ENCODE measurements around the gene SNX30.

Gene SNX30

GRCh38 chr9:112752334-112753125, 2.0 kb downstream of the SNX30 start:
- no peak for DNase-seq

DNA sequence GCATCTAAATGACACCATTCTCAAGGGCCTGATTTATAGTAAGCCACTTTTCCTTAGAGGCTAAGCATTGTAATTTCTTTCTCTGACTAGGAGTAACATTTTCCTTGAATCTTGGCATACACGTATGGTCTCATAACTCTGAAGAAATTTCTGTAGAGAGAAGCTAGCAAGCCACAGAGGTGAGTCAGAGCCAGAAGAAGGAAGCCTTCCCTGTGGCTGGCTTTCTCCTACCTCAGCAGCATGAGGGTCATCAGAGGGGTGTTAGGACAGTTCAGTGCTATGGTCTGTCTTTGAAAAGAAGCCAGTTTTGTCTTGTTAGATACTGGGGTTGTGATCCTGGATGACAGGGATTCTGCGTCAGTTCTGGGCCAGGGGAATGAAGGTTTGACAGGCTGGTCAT, 3.2 kb downstream of the SNX30 start:
- DNase-seq = no peak

- DNase-seq = no peak
Observed at GRCh38 chr9:112754578-112754977, 4.0 kb downstream of the SNX30 start.

DNA sequence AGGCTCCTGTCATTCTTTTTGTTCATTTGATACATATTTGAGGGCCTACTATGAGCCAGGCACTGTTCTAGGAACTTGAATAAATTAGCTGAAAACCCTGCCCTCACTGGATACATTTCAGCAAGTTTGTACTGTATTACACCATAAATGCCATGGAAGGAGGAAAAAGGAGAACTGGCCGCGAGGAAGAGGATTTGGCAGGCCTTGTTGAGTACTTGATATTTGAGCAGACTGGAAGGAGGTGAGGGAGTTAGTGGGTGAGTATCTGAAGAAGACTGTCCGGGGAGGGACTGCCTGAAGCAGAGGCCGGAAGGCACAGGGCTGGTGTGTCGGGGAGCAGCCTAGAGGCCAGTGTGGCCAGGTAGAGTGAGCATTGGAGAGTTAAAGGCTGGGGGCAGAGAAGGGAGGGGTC, 4.5 kb downstream of the SNX30 start:
- DNase-seq = no peak

DNA sequence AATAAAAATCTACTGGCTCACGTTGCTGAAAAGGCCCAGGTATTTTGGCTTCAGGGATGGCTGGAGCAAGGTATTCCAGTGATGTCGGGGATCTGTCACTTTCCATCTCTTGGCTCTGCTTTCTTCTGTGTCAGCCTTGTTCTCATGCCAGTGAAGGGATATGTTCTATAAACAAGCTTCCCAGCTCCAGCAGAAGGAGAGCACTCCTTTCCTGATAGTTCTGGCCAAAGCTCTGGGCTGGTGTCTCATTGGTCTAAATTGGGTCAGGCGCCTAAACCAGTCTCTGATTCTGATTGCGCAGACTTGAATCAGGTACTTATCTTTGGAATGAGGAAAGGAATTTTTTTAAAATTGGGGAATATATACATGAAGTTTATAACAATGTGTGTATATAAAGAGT, 5.1 kb downstream of the SNX30 start:
- no peak for DNase-seq

DNA sequence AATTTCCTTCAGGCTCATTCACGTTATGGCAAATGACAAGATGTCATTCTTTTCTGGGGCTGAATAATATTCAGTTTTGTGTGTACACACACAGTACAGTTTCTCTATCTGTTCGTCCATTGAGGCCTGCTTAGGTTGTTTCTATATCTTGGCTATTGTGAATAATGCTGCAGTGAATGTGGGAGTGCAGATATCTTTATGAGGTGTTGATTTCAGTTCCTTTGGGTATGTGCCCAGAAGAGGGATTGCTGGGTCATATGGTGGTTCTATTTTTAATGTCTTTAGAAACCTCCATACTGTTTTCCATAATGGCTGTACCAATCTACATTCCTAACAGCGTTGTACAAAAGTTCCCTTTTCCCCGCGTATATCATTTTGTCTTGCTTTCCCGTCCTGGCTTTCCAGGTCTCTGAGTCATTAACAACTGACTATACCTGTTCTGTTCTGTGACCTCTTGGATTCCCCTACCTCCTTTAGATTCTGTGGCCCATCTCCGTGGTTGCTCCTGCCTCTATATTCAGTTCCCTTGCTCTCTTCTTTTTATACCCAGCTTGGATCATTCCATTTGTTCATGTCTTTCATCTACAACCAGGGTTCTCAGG, 6.8 kb downstream of the SNX30 start:
- no peak for DNase-seq

GRCh38 chr9:112757940-112758339, 7.4 kb downstream of the SNX30 start:
- no peak for DNase-seq

- no peak for DNase-seq
Observed at GRCh38 chr9:112760821-112761220, 10.3 kb downstream of the SNX30 start.

DNA sequence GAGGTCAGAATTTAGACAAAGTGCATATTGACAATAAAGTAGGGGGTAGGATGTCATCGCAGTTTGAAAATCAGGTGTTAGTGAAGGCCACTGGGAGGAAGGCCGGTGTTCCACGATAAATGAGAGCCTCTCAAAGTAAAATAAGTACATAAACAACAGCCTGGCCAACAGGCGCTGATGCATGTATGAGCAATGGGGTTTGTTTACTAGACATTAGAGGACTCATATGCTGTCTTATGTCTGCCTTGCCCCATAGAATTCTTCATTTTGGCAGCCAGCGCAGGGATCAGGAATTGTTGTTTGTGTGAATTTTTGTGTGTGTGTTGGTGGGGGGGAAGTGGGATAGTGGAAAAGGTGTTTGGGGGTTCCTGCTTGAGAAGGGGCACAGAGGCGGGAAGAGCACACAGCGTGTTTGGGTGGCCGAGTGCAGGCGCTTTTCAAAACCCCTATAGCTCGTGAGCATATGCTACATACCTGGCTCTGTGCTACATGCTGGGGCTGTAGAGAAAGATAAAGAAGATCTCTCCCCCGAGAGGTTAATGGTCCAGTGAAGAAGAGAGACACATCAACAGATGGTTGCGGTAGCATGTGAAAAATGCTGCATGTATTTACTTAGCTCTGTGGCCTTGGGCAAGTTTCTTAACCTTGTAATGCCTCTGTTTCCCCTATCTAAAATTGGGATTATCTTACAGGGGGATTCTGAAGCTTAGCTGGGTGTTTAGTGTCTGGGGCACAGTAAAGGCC, 11.5 kb downstream of the SNX30 start:
- no peak for DNase-seq

DNA sequence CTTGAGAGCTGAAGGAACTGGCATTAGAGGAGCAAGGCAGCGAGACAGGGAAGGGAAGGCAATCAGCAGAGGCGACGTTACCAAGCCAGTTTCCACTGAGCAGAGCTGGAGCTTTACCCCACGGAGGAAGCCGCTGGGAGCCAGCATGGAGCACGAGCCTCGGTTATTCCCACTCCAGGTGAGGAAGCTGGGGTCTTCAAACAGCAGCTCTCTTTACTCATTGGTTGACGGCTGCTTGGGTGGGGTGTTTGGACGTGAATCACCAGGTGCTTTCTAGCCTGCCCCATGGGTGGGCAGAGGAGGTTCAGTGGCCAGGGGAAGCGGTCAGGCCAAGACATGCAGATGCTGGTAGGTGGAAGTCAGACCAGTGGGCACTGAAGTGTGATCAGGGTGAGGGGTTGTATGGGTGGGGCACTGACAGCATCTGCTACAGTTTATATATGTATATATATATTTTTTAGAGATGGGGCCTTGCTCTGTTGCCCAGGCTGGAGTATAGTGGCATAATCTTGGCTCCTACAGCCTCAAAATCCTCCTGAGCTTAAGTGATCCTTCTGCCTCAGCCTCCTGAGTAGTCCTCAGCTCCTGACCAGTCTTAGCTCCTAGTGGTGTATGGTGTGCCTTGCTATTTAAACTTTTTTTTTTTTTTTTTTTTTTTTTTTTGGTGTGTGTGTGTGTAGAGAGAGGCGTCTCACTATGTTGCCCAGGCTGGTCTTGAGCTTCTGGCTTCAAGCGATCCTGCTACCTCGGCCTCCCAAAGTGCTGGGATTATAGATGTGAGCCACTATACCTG, 12.4 kb downstream of the SNX30 start:
- no peak for DNase-seq

GRCh38 chr9:112764344-112764743, 13.8 kb downstream of the SNX30 start:
- no peak for DNase-seq

- DNase-seq = no peak
Observed at GRCh38 chr9:112764837-112765236, 14.3 kb downstream of the SNX30 start.

- DNase-seq = no peak
Observed at GRCh38 chr9:112765281-112765680, 14.7 kb downstream of the SNX30 start.

DNA sequence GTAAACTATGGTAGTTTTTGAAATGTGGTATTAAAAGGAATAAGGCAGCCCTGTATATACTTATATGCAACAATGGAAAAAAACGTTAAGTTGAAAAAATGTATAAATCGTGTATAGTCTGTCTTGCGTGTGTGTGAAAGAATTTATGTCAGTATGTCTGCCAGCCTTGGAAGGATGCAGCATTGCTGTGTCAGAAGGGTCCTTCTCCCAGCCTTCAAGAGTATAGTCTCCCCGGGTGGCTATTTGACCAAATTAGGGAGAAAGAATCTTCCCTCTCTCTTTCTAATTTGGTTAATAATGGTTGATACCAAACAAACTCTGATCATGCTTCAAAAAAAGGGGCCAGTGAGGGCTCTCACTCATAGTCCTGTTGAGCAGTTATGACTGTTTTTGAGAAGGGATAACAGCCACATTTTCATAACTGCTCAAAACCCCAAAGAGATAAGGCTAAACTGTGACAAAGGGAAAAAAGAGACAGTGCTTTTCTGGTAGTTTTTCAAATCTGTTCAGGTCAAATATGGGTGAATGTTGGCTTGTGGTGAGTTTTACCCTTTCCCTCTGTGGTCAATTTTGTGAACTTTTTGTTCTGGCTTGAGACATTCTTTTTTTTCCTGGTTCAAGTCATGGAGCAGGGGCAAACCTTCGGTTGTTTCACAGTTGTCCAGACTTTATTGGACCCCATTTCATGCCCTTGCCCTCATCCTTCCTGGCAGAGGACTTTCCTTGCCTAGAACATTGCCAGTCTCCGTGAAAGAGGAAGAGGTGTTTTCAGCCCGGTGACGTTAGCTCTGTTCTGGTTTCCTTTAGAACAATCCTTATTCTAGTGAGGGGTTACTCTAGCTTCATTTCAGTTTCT, 21.0 kb downstream of the SNX30 start:
- DNase-seq = no peak

DNA sequence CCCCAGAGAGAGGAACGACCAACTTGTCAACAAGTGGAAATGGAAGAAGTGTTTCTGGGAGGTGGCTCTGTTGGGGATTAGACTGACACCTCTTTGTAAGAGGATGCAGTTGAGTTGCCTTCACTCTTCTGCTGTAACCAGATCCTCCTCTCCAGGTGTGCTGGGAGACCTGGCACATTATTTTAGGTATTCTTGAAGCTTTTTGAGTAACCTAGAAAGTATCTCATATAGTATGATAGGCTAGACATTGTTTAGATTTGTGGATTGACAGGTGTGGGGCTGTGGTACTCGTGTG, 21.6 kb downstream of the SNX30 start:
- no peak for DNase-seq

DNA sequence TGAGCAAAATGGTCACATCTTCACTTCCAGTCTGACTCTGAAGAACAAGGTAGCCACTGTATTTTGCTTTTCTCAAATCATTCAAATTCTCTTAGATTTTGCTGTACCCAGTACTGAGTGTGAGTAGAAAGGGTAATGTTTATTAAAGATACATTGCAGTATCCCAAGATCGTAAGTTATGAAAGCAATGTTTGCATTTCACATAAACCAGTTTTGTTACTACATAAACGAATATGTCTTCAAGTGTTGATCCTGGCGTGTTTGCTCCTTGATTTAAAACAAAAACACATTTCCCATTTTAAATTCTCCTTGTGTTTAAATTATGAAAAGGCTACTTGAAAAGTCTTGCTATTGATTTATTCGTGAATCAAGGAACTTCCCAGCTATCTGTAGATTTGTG, 22.0 kb downstream of the SNX30 start:
- DNase-seq = no peak

DNA sequence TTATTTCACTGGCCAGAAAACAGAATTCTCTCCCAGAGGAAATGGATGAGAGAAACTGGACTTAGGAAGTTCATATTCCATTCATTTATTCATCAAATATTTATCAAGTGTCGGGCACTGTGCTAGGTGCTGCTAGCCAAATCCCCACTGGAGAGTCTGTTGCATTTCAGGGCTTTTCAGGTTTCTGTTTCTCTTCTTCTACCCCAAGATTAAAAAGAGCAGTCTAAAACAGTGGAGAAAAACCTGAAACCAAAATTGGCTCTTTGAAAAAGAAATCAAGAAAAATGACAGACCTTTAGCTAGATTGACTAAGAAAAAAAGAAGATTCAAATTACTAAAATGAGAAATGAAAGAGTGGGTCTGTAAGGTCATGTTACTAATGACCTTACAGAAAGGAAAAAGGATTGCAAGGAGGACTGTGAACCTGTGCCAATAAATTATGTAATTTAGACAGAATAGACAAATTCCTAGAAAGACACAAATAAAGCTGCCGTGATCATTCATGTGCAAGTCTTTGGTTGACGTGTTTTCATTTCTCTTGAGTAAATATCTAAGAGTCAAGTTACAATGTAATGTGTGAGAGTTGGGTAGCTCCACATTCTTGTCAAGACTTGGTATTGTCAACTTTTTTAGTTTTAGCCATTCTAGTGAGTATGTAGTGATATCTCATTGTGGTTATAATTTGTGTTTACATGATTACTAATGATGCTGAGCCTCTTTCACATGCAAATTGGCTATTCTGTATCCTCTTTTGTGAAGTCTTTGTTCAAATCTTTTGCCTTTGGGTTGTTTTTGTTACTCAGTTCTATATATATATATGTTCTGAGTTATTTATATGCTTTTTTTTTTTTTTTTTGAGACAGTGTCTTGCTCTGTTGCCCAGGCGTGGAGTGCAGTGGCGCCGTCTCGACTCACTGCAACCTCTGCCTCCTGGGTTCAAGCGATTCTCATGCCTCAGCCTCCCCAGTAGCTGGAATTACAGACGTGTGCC, 23.7 kb downstream of the SNX30 start:
- no peak for DNase-seq

- no peak for DNase-seq
Observed at GRCh38 chr9:112777914-112778313, 27.4 kb downstream of the SNX30 start.

DNA sequence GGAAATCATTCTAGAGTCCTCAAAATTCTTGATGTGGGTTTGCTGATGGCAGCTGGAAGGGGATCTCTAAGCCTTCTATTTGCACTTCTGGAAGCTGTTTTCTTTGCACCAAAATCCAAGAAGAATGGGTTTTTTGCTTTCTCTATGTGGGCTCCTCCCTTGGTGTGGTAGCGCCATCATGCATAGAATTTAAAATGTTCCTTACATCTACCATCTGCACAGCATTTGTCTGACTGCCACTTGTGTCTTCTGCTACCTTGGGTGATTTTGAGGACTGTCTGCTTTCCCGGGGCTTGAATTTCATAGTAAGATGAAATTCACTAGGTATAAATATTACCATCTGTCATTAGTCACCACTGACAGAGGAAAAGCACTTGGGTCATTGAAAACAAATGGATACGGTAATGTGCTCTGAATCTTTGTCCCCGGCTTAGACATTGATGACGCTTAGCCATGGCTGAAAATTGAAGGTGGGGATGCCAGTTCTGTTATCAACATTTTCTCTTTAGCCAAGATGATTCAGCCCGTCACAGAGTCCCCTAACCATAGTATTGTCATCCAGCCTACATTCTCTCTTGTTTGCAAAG, 30.0 kb downstream of the SNX30 start:
- DNase-seq = no peak

- no peak for DNase-seq
Observed at GRCh38 chr9:112782218-112782617, 31.7 kb downstream of the SNX30 start.

- no peak for DNase-seq
Observed at GRCh38 chr9:112783551-112783954, 33.0 kb downstream of the SNX30 start.
